Trophoblast cell (in vitro differentiated cells and primary cell): ENCODE results near the gene MORN5.

Source experiments
- DNase-seq, 2 donors: peaks; one replicate each; pipeline ENCODE4 v3.0.0-alpha.2; 2016
- H2AFZ ChIP-seq: 2 replicates; pipeline ENCODE4 v1.6.1; 2013; ENCODE audit warnings: low read length, moderate library complexity, mild to moderate bottlenecking; ENCODE audit not compliant: insufficient read depth, poor library complexity
- H2AK5ac ChIP-seq: 2 replicates; pipeline ENCODE4 v1.6.1; 2013; ENCODE audit warnings: mild to moderate bottlenecking, low read length
- H2BK120ac ChIP-seq: 2 replicates; pipeline ENCODE4 v1.6.1; 2013; ENCODE audit warnings: low read length, mild to moderate bottlenecking, moderate library complexity; ENCODE audit not compliant: insufficient read depth, poor library complexity
- H2BK12ac ChIP-seq: 2 replicates; pipeline ENCODE4 v1.6.1; 2013; ENCODE audit warnings: mild to moderate bottlenecking, low read length, moderate library complexity
- H2BK5ac ChIP-seq: 2 replicates; pipeline ENCODE4 v1.6.1; 2013; ENCODE audit warnings: low read length, low read depth, moderate library complexity, mild to moderate bottlenecking; ENCODE audit not compliant: poor library complexity
- H3K14ac ChIP-seq: 2 replicates; pipeline ENCODE4 v1.6.1; 2013; ENCODE audit warnings: mild to moderate bottlenecking, low read length
- H3K18ac ChIP-seq: 2 replicates; pipeline ENCODE4 v1.6.1; 2013; ENCODE audit warnings: mild to moderate bottlenecking, low read length
- H3K23ac ChIP-seq: 2 replicates; pipeline ENCODE4 v1.6.1; 2013; ENCODE audit warnings: low read length
- H3K27ac ChIP-seq: 2 replicates; pipeline ENCODE4 v1.5.1; 2013; ENCODE audit warnings: low read depth, mild to moderate bottlenecking, inconsistent platforms, low read length, moderate library complexity
- H3K27me3 ChIP-seq: 2 replicates; pipeline ENCODE4 v1.6.1; 2013; ENCODE audit warnings: inconsistent platforms, mild to moderate bottlenecking, low read length, moderate library complexity; ENCODE audit not compliant: insufficient read depth
- H3K36me3 ChIP-seq, 2 experiments: 1 replicate in 1 of 2; 2 replicates in 1 of 2; pipeline ENCODE4 v1.6.1; 2013; ENCODE audit warnings: low read length in 2 of 2, mild to moderate bottlenecking in 2 of 2, moderate library complexity in 1 of 2; ENCODE audit not compliant: insufficient read depth in 2 of 2, control insufficient read depth in 1 of 2
- H3K4ac ChIP-seq: 2 replicates; pipeline ENCODE4 v1.6.1; 2013; ENCODE audit warnings: low read depth, mild to moderate bottlenecking, low read length, moderate library complexity
- H3K4me1 ChIP-seq, 2 experiments: 1 replicate in 1 of 2; 2 replicates in 1 of 2; pipeline ENCODE4 v1.6.1; 2013; ENCODE audit warnings: low read length in 2 of 2, mild to moderate bottlenecking in 2 of 2, moderate library complexity in 1 of 2; ENCODE audit not compliant: insufficient read depth in 2 of 2, control insufficient read depth in 1 of 2
- H3K4me2 ChIP-seq: 2 replicates; pipeline ENCODE4 v1.6.1; 2013; ENCODE audit warnings: inconsistent platforms, mild to moderate bottlenecking, low read length, moderate library complexity
- H3K4me3 ChIP-seq: 2 replicates; pipeline ENCODE4 v1.5.1; 2013; ENCODE audit warnings: mild to moderate bottlenecking, low read depth, low read length, inconsistent platforms
- H3K79me1 ChIP-seq: one replicate; pipeline ENCODE4 v1.6.1; 2013; ENCODE audit warnings: low read length
- H3K79me2 ChIP-seq: 2 replicates; pipeline ENCODE4 v1.6.1; 2013; ENCODE audit warnings: low read length, mild to moderate bottlenecking; ENCODE audit not compliant: control insufficient read depth, insufficient read depth, poor library complexity
- H3K9ac ChIP-seq: 2 replicates; pipeline ENCODE4 v1.6.1; 2013; ENCODE audit warnings: mild to moderate bottlenecking, low read length
- H3K9me3 ChIP-seq: 2 replicates; pipeline ENCODE4 v1.6.1; 2013; ENCODE audit warnings: low read depth, mild to moderate bottlenecking, control low read depth, inconsistent platforms, low read length; ENCODE audit not compliant: insufficient read depth
- H4K12ac ChIP-seq: 2 replicates; pipeline ENCODE4 v1.6.1; 2013; ENCODE audit warnings: low read depth, mild to moderate bottlenecking, low read length, moderate library complexity
- H4K8ac ChIP-seq: 2 replicates; pipeline ENCODE4 v1.6.1; 2013; ENCODE audit warnings: low read depth, mild to moderate bottlenecking, low read length, moderate library complexity
- H4K91ac ChIP-seq: one replicate; pipeline ENCODE4 v1.6.1; 2013; ENCODE audit warnings: low read depth, mild to moderate bottlenecking, low read length, moderate library complexity
- WGBS: extraction: QIAGEN DNeasy Blood & Tissue Kit; methylation state at CpG from one replicate; pipeline ENCODE4 v1.1.7; 2013; ENCODE audit warnings: missing lambda C conversion rate; ENCODE audit not compliant: insufficient read length, insufficient coverage; ENCODE audit errors: extremely low coverage; 5-methylcytosine and 5-hydroxymethylcytosine counted together

The MORN5 gene

GRCh38 chr9:122236681-122237080, 77.0 kb downstream of the MORN5 start:
- no peak overlapping the region for H2AK5ac ChIP-seq
- no peak overlapping the region for H3K27ac ChIP-seq
- peaks cover 2% of the 10 kb centered on the region for H3K9me3 ChIP-seq
- H2BK12ac ChIP-seq = no peak overlapping the region
- no peak overlapping the region for H2BK120ac ChIP-seq
- H2BK5ac ChIP-seq = no peak overlapping the region
- WGBS = no CpG with 5 or more reads among the region's 10 CpGs
- H3K9ac ChIP-seq = no peak overlapping the region
- H3K14ac ChIP-seq = no peak overlapping the region
- no peak overlapping the region for H3K23ac ChIP-seq
- no peak overlapping the region for H3K4me3 ChIP-seq
- no peak overlapping the region for H3K4ac ChIP-seq
- H3K18ac ChIP-seq = no peak overlapping the region
- no peak overlapping the region for H3K4me2 ChIP-seq
- DNase-seq = no peak
- no peaks in the 10 kb centered on the region for H3K4me1 ChIP-seq
- no peaks in the 10 kb centered on the region for H3K79me1 ChIP-seq
- H3K79me2 ChIP-seq = no peaks in the 10 kb centered on the region
- H4K91ac ChIP-seq = no peak overlapping the region
- peaks cover 0 to 4% of the 10 kb centered on the region in 2 experiments for H3K36me3 ChIP-seq
- no peaks in the 10 kb centered on the region for H3K27me3 ChIP-seq
- no peak overlapping the region for H4K8ac ChIP-seq
- H4K12ac ChIP-seq = no peak overlapping the region
- H2AFZ ChIP-seq = no peak overlapping the region

GRCh38 chr9:122239722-122240121, 80.0 kb downstream of the MORN5 start:
- H3K79me2 ChIP-seq = no peaks in the 10 kb centered on the region
- no peak overlapping the region for H3K18ac ChIP-seq
- H3K27ac ChIP-seq = no peak overlapping the region
- H2BK12ac ChIP-seq = no peak overlapping the region
- no peaks in the 10 kb centered on the region for H3K27me3 ChIP-seq
- H3K79me1 ChIP-seq = no peaks in the 10 kb centered on the region
- H3K9me3 ChIP-seq = no peaks in the 10 kb centered on the region
- no peak overlapping the region for H3K4me2 ChIP-seq
- no peak overlapping the region for H3K4ac ChIP-seq
- no peak overlapping the region for H2BK120ac ChIP-seq
- WGBS = no CpG with 5 or more reads among the region's 5 CpGs
- H4K91ac ChIP-seq = no peak overlapping the region
- no peak for DNase-seq
- H3K23ac ChIP-seq = no peak overlapping the region
- H3K36me3 ChIP-seq = peaks cover 0 to 16% of the 10 kb centered on the region in 2 experiments
- H3K9ac ChIP-seq = no peak overlapping the region
- H3K4me1 ChIP-seq = no peaks in the 10 kb centered on the region
- no peak overlapping the region for H4K8ac ChIP-seq
- no peak overlapping the region for H3K14ac ChIP-seq
- no peak overlapping the region for H2AK5ac ChIP-seq
- no peak overlapping the region for H3K4me3 ChIP-seq
- H4K12ac ChIP-seq = no peak overlapping the region
- H2AFZ ChIP-seq = no peak overlapping the region
- no peak overlapping the region for H2BK5ac ChIP-seq

- WGBS = no CpG with 5 or more reads among the region's 3 CpGs
Measured at GRCh38 chr9:122244349-122244748, 84.6 kb downstream of the MORN5 start.

GRCh38 chr9:122246666-122247065, 87.0 kb downstream of the MORN5 start:
- H3K79me2 ChIP-seq = no peaks in the 10 kb centered on the region
- H3K23ac ChIP-seq = no peak overlapping the region
- no peak overlapping the region for H3K4me2 ChIP-seq
- no peak overlapping the region for H3K4me3 ChIP-seq
- H3K14ac ChIP-seq = no peak overlapping the region
- no peaks in the 10 kb centered on the region for H3K79me1 ChIP-seq
- H2BK120ac ChIP-seq = no peak overlapping the region
- no peak overlapping the region for H3K4ac ChIP-seq
- no peak for DNase-seq
- no peak overlapping the region for H2BK12ac ChIP-seq
- H4K91ac ChIP-seq = no peak overlapping the region
- H2BK5ac ChIP-seq = no peak overlapping the region
- H3K18ac ChIP-seq = no peak overlapping the region
- H3K4me1 ChIP-seq = no peaks in the 10 kb centered on the region
- H3K9me3 ChIP-seq = no peaks in the 10 kb centered on the region
- H4K12ac ChIP-seq = no peak overlapping the region
- H2AK5ac ChIP-seq = no peak overlapping the region
- WGBS = no CpG with 5 or more reads among the region's 3 CpGs
- H3K27me3 ChIP-seq = no peaks in the 10 kb centered on the region
- no peak overlapping the region for H2AFZ ChIP-seq
- no peak overlapping the region for H3K9ac ChIP-seq
- peaks cover 10 to 31% of the 10 kb centered on the region in 2 experiments for H3K36me3 ChIP-seq
- H3K27ac ChIP-seq = no peak overlapping the region
- H4K8ac ChIP-seq = no peak overlapping the region

More at GRCh38 chr9:122244349-122244748, 84.6 kb downstream of the MORN5 start:
- H2AK5ac ChIP-seq = no peak overlapping the region
- H4K8ac ChIP-seq = no peak overlapping the region
- H3K79me1 ChIP-seq = no peaks in the 10 kb centered on the region
- no peak overlapping the region for H4K12ac ChIP-seq
- DNase-seq = no peak
- H3K4me3 ChIP-seq = no peak overlapping the region
- H3K9ac ChIP-seq = no peak overlapping the region
- peaks cover 9 to 29% of the 10 kb centered on the region in 2 experiments for H3K36me3 ChIP-seq
- no peak overlapping the region for H3K4me2 ChIP-seq
- no peak overlapping the region for H3K4ac ChIP-seq
- no peaks in the 10 kb centered on the region for H3K79me2 ChIP-seq
- H2AFZ ChIP-seq = no peak overlapping the region
- H2BK12ac ChIP-seq = no peak overlapping the region
- H3K23ac ChIP-seq = no peak overlapping the region
- no peak overlapping the region for H3K14ac ChIP-seq
- H3K18ac ChIP-seq = no peak overlapping the region
- no peak overlapping the region for H4K91ac ChIP-seq
- H3K4me1 ChIP-seq = no peaks in the 10 kb centered on the region
- H3K27me3 ChIP-seq = no peaks in the 10 kb centered on the region
- no peak overlapping the region for H2BK120ac ChIP-seq
- no peaks in the 10 kb centered on the region for H3K9me3 ChIP-seq
- H3K27ac ChIP-seq = no peak overlapping the region
- no peak overlapping the region for H2BK5ac ChIP-seq
